ENCODE data around the gene TAF6. TPM values are rescaled to one million over a fixed set of nuclear protein-coding genes. Genes with fewer than 3 reads are reported as not detected.

TAF6 gene
- total RNA-seq, 2 experiments from 2014 or later, result 60.1 to 65.5 TPM

DNA sequence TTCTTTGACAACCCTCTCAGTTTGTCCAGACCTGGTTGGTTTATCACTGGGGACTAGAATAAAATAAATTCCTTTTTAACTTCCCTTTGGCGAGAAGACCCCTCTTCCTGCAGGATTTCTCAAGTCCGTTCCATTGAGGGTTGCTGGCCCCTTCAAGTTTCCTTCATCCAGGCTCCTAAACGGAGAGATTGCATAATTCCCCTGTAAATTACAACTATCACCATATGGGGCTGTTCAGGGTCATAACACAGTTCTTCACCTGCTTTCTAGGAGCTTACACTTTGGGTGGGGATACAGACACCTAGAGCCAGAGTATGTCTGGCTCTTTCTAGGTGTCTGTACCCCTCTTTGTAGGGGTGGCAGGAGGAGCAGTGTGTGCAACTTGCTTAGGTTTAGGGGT, 33.6 kb downstream of the TAF6 start:
- ChIA-PET CTCF (interaction anchor here (0.8 to 1.5 kb wide), 2 partner anchors 41 to 45 kb away, joined by 3 to 4 read pairs; partner anchors contain the start of gene MBLAC1), POLR2A (no interaction called here)
- Mint-ChIP-seq H3K27me3 (peaks cover 3% of the 10 kb centered on the region), H3K36me3 (ENCODE audit: low read depth) (peaks cover 15% of the 10 kb centered on the region), H3K4me3 (no peak overlapping the region), H3K4me1 (peaks cover 48% of the 10 kb centered on the region), H3K27ac (peak overlapping the region; percentile 50), H3K9me3 (no peaks in the 10 kb centered on the region)
- no peak for DNase-seq

DNA sequence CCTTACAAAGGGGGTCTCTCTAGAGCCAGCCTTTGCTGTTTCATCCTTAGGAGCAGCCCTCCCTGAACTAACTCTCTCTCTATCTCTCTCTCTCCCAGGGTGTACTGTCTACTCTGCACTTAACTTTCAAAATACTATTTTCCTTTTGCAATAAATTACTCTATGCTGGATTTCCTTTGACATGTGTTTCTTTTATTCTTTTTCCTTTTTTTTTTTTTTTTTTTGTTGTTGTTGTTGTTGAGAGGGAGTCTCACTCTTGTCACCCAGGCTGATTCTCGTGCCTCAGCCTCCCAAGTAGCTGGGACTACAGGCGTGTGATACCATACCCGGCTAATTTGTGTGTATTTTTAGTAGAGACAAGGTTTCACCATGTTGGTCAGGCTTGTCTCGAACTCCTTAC, 36.2 kb downstream of the TAF6 start:
- Mint-ChIP-seq H3K27me3 (peaks cover 3% of the 10 kb centered on the region), H3K4me3 (peak overlapping the region; percentile 80), H3K9me3 (no peaks in the 10 kb centered on the region), H3K4me1 (peaks cover 40% of the 10 kb centered on the region), H3K27ac (peak overlapping the region; percentile 89), H3K36me3 (ENCODE audit: low read depth) (peaks cover 9% of the 10 kb centered on the region)
- ChIA-PET CTCF (interaction anchor here (0.6 to 1.4 kb wide), 15 partner anchors 8 to 1591 kb away, joined by 3 to 7 read pairs (median 4); partner anchors contain the start of genes AP4M1, MBLAC1 and MCM7), POLR2A (no interaction called here)
- DNase-seq, result no peak

DNA sequence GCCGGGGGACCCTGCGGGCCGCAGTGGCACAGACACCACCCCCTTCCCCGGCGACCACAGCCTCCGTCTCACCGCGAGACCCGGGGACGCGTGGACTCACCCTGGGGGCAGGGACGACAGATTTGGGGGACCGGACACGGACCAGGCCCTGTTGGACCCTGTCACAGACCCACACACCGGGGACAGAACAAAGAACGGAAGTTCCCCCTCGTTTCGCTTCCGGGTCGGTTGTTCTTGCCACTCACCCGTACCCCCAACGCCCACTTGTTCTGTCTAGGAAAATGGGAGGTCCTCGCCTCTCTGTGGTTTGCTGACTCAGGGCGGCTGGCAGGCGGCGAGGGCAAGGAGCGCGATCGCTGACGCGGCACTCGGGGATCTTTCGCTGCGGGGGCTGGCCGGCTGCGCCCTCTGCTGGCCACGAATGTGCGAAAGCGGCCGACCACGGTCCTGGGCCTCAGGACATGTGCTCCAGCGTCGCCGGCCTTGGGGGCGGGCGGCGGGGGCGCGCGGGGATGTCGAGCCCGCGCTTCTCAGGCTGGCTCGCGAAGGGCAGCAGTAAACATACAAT, 37.5 kb downstream of the TAF6 start, which contains the start of gene ZNF3:
TSS of gene ZNF3 (minus strand) at position 189 of the 568 bp plus-strand sequence. CDS start 4,366 bp downstream, outside the sequence.
- Mint-ChIP-seq H3K4me3 (peak within 1 kb of the TSS; percentile 80), H3K27ac (peak within 1 kb of the TSS; percentile 89), H3K9me3 (peaks cover 2% of the 10 kb centered on the region), H3K36me3 (ENCODE audit: low read depth) (peaks cover 16% of the 10 kb centered on the region), H3K4me1 (peaks cover 34% of the 10 kb centered on the region), H3K27me3 (peaks cover 3% of the 10 kb centered on the region)
- POLR2A ChIA-PET, result no interaction called here
- CTCF ChIA-PET, result interaction anchor here (0.8 to 1.2 kb wide), 10 partner anchors 9 to 175 kb away, joined by 3 to 7 read pairs (median 4); partner anchors contain the start of genes AP4M1, MBLAC1 and MCM7
- DNase-seq, result peak; percentile 98

DNA sequence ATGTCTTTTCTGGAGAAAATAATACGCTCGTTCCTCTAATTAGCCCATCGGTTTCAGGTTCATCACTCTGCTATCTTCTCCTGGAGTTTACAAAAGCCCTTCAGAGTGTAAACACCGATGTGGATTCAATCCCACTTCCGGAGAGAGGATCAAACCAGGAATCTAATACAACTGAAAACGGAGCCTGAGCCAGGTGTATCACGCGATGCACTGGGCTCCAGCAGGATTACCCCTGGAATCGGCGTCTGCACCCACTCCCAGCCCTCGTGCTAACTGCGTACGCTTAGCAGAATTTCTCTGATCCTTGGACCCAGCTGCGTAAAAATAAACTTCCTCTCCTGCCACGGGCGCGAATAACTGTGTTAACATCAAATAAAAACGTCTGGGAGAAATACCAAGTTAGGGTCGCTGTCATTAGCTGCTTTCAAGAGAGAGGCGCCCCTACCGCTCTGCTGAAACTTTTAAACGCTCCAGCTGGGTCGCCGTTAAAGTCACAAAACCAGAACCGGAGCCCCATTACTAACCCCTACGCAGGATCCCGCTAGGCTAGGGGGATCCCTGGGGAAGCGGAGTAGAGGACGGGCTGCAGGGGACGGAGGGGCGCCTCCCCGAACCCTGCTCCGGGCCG, 38.1 kb downstream of the TAF6 start:
- Mint-ChIP-seq H3K9me3 (peaks cover 2% of the 10 kb centered on the region), H3K4me3 (peak overlapping the region; percentile 80), H3K27ac (peak overlapping the region; percentile 83), H3K4me1 (peaks cover 33% of the 10 kb centered on the region), H3K36me3 (ENCODE audit: low read depth) (peaks cover 22% of the 10 kb centered on the region), H3K27me3 (peaks cover 3% of the 10 kb centered on the region)
- DNase-seq, result no peak
- CTCF ChIA-PET, result interaction anchor here (0.6 to 0.8 kb wide), 4 partner anchors 9 to 592 kb away, joined by 3 to 4 read pairs (median 3); no protein-coding TSS in a partner anchor
- POLR2A ChIA-PET, result no interaction called here

DNA sequence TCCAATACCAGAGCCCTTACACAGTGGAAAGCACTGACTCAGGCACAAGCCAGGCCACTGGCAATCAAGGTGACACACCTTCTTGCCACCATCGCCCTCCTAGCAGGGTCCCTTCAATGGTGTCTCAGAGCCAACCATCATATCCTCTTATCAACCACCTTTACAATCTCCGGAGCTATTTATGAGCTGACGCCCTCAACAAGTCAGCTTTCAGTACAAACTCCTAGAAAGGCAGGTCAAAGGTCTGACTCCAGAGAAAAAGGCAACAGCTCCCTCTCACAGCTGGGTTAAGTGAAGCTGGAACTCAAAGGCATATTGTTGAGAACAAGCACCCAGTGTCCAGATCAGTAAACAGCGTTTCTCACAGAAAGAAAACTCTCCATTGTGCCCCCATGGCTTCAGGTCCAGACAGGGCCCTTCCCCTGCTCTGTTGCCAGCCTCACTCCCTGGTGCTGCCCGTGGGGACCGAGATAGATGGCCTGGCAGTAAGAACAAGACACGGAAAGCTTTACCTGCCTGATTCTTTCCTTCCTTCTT, 40.1 kb downstream of the TAF6 start:
- POLR2A ChIA-PET, result no interaction called here
- DNase-seq, result no peak
- CTCF ChIA-PET, result interaction anchor here (0.6 to 1.2 kb wide), 3 partner anchors 44 to 702 kb away, joined by 3 to 5 read pairs (median 4); no protein-coding TSS in a partner anchor
- no peaks in the 10 kb centered on the region for H3K27me3 Mint-ChIP-seq
- peaks cover 31% of the 10 kb centered on the region for H3K4me1 Mint-ChIP-seq
- peaks cover 9% of the 10 kb centered on the region for H3K9me3 Mint-ChIP-seq
- H3K27ac Mint-ChIP-seq, result no peak overlapping the region
- peak overlapping the region; percentile 17 for H3K4me3 Mint-ChIP-seq
- H3K36me3 Mint-ChIP-seq (ENCODE audit: low read depth), result peaks cover 41% of the 10 kb centered on the region

DNA sequence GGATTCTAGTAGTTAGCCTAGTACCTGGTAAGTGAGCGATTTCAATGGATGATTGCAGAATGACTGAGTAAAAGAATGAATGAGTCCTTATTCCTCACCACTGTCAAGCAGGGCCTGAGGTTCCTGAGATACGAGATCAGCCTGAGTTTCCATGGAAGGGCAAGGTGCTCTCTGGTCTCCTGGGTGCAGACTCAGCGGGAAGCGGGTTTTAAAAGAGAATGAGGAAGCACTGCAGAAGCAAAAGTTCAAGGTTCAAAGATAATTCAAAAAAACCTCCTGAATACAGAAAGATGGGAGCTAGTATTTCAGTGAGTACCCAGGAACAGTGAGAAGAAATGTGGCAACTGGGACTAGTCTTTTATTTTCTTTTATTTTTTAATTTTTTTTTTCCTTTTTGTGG, 42.0 kb downstream of the TAF6 start:
- no peaks in the 10 kb centered on the region for H3K27me3 Mint-ChIP-seq
- peaks cover 19% of the 10 kb centered on the region for H3K9me3 Mint-ChIP-seq
- no peak for DNase-seq
- no peak overlapping the region for H3K27ac Mint-ChIP-seq
- ChIA-PET POLR2A (no interaction called here), CTCF (no interaction called here)
- no peak overlapping the region for H3K4me3 Mint-ChIP-seq
- H3K4me1 Mint-ChIP-seq, result peaks cover 23% of the 10 kb centered on the region
- H3K36me3 Mint-ChIP-seq (ENCODE audit: low read depth), result peaks cover 59% of the 10 kb centered on the region

DNA sequence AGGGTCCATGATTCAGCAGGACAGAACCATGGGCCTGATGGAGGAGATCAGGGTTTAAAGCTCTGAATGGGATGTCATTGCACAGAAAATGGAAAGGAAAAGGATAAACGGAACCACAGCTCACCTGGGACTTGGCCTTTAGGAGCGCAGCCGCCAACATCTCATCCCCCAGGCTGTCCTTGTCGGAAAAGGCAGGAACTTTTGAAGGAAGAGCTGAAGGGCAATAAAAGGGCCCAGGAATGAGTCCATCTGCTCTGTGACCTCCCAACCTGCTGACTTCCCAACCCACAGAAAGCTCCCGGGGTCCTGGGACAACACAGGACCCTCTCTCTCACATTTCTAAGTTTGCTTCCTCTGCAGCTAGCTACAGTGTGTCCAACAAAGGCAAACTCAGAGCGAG, 43.7 kb downstream of the TAF6 start:
- POLR2A ChIA-PET, result no interaction called here
- Mint-ChIP-seq H3K27me3 (no peaks in the 10 kb centered on the region), H3K9me3 (peaks cover 37% of the 10 kb centered on the region), H3K36me3 (ENCODE audit: low read depth) (peaks cover 72% of the 10 kb centered on the region), H3K4me1 (peaks cover 12% of the 10 kb centered on the region), H3K4me3 (no peak overlapping the region), H3K27ac (no peak overlapping the region)
- CTCF ChIA-PET, result interaction anchor here (0.6 to 0.9 kb wide), 6 partner anchors 8 to 600 kb away, joined by 3 to 6 read pairs (median 4); no protein-coding TSS in a partner anchor
- DNase-seq, result no peak

DNA sequence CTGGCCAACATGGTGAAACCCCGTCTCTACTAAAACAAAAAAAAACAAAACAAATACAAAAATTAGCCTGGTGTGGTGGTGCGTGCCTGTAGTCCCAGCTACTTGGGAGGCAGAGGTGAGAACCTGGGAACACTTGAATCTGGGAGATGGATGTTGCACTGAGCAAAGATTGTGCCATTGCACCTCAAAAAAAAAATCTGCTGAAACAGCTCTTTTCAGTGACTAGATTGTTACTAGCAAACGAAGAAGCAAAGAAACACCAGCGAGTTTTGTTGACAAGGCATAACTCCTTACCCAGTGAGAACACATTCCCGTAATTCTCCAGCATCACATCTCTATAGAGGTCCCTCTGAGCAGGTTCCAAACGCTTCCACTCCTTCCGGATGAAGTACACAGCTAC, 44.3 kb downstream of the TAF6 start:
- H3K36me3 Mint-ChIP-seq (ENCODE audit: low read depth), result peaks cover 78% of the 10 kb centered on the region
- ChIA-PET CTCF (interaction anchor here (0.6 kb wide), 1 partner anchor 28 kb away, joined by 5 read pairs; no protein-coding TSS in a partner anchor), POLR2A (no interaction called here)
- peaks cover 8% of the 10 kb centered on the region for H3K4me1 Mint-ChIP-seq
- peaks cover 41% of the 10 kb centered on the region for H3K9me3 Mint-ChIP-seq
- no peak for DNase-seq
- no peak overlapping the region for H3K4me3 Mint-ChIP-seq
- H3K27me3 Mint-ChIP-seq, result no peaks in the 10 kb centered on the region
- H3K27ac Mint-ChIP-seq, result no peak overlapping the region

DNA sequence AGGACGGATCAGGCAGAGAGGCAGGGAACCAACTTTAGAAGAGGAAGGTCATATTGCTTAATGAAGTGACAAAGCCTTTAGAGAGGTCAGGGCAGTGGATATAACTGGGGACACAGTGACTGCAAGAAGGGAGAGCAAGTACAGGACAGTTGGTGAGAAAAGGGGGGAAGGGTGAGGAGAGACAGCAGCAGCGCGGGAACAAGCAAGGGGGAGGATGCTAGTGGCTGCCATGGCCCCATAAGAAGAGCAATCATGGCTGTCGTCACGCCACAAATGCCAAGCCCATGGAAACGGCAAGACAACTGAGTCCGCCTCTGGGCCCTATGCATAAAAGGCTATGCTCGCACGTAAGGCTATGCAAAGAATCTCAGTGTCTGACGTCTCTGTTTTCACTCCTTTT, 46.7 kb downstream of the TAF6 start:
- CTCF ChIA-PET, result interaction anchor here (1.7 kb wide), 1 partner anchor 8 kb away, joined by 4 read pairs; no protein-coding TSS in a partner anchor
- POLR2A ChIA-PET, result no interaction called here
- H3K27ac Mint-ChIP-seq, result no peak overlapping the region

DNA sequence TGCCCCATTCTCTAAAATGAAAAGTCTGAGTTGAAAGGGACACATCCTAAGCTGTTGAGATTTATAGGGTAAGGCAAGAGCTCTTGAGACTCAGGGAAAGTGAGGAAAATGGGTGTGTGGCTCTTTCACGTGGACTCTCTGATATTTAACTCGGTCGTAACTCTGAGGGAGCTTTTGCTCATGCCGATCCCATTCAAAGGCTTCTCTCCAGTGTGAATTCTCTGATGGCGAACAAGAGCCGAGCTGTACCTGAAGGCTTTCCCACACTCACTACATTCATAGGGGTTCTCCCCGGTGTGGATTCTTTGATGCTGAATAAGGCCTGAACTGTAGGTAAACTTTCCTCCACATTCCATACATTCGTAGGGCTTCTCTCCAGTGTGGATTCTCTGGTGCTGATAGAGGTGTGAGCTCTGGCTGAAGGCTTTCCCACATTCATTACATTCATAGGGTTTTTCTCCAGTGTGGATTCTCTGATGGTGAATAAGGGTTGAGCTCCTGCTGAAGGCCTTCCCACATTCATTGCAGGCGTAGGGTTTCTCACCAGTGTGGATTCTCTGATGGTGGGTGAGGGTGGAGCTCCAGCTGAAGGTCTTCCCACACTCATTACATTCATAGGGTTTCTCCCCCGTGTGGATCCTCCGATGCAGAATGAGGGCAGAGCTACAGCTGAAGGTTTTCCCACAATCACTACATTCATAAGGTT, 48.0 kb downstream of the TAF6 start:
- Mint-ChIP-seq H3K4me1 (no peaks in the 10 kb centered on the region), H3K27ac (no peak overlapping the region), H3K36me3 (ENCODE audit: low read depth) (peaks cover 77% of the 10 kb centered on the region), H3K9me3 (peaks cover 43% of the 10 kb centered on the region), H3K4me3 (no peak overlapping the region), H3K27me3 (no peaks in the 10 kb centered on the region)
- no peak for DNase-seq
- ChIA-PET CTCF (interaction anchor here (0.9 to 1.4 kb wide), 3 partner anchors 13 to 31 kb away, joined by 4 read pairs; partner anchors contain the start of gene AP4M1), POLR2A (no interaction called here)

More for the DNA sequence above, 46.7 kb downstream of the TAF6 start:
- Mint-ChIP-seq H3K9me3 (peaks cover 45% of the 10 kb centered on the region), H3K36me3 (ENCODE audit: low read depth) (peaks cover 83% of the 10 kb centered on the region), H3K4me3 (no peak overlapping the region), H3K4me1 (no peaks in the 10 kb centered on the region), H3K27me3 (no peaks in the 10 kb centered on the region)
- DNase-seq, result no peak

DNA sequence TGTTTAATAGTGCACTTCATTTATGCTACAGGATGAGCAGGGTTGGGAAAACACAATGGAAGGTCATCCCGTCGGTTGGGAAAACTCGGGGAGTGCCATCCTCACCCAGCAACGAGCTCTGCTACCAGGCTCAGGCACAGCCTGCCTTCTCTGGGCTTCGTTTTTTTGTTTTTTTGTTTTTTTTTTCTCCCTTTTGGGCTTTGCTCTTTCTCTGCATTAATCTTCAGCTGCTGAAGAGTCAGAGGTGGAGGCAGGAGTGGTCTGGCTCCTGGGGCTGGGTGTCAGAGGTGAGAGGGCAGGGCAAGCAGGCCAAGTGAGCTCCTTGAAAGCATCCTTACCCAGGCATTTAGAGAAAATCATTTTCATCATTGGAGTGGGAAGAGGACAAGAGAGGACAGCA, 49.2 kb downstream of the TAF6 start:
- Mint-ChIP-seq H3K27ac (no peak overlapping the region), H3K27me3 (no peaks in the 10 kb centered on the region), H3K4me3 (no peak overlapping the region), H3K4me1 (no peaks in the 10 kb centered on the region), H3K9me3 (peaks cover 41% of the 10 kb centered on the region), H3K36me3 (ENCODE audit: low read depth) (peaks cover 72% of the 10 kb centered on the region)
- DNase-seq, result no peak
- ChIA-PET POLR2A (no interaction called here), CTCF (interaction anchor here (1.3 kb wide), 1 partner anchor 62 kb away, joined by 4 read pairs; no protein-coding TSS in a partner anchor)

DNA sequence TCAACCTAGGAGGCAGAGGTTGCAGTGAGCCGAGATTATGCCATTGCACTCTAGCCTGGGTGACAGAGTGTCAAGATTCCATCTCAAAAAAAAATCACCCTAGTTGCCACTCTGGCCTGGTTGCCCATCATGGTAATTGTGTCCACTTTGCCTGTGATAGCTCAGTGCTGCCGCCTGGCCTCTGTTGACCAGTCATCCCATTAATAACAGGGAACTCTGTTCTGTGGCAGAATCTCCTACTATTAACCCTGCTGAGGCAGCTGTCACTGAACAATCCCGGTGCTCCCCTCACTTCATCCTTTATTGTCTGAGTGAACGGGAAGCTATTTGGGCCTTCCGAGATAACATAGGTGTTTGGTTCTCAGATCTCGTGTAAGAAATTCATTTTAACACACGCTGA, 52.2 kb downstream of the TAF6 start:
- ChIA-PET POLR2A (no interaction called here), CTCF (interaction anchor here (0.6 to 1.1 kb wide), 2 partner anchors 9 to 115 kb away, joined by 4 to 5 read pairs; no protein-coding TSS in a partner anchor)
- H3K9me3 Mint-ChIP-seq, result peaks cover 24% of the 10 kb centered on the region
- H3K36me3 Mint-ChIP-seq (ENCODE audit: low read depth), result peaks cover 54% of the 10 kb centered on the region
- no peak for DNase-seq
- no peak overlapping the region for H3K27ac Mint-ChIP-seq
- H3K4me3 Mint-ChIP-seq, result no peak overlapping the region
- H3K4me1 Mint-ChIP-seq, result no peaks in the 10 kb centered on the region
- no peaks in the 10 kb centered on the region for H3K27me3 Mint-ChIP-seq

All from activated CD4-positive, alpha-beta T cell treated with anti-CD3 and anti-CD28 coated beads, Interleukin-2, amount 10 ng/mL, durations not matched to agents 7 days and 5 days (primary cell).